GM12892 (cell line): ENCODE measurements around the gene UBN1.

Experiments used
- POLR2A ChIP-seq: IDR thresholded peaks from 2 replicates; pipeline ENCODE4 v1.6.1; 2011; ENCODE audit warnings: low read depth, low read length, control low read depth
- POLR2AphosphoS5 ChIP-seq: IDR thresholded peaks from 2 replicates; pipeline ENCODE4 v1.6.1; 2011; ENCODE audit warnings: low read depth, low read length, control low read depth
- TAF1 ChIP-seq: IDR thresholded peaks from 2 replicates; pipeline ENCODE4 v1.6.1; 2011; ENCODE audit warnings: low read depth, mild to moderate bottlenecking, control low read depth, low read length, borderline replicate concordance

GRCh38 chr16:4918781-4919251, 71.5 kb downstream of the UBN1 start:
- no peak for TF ChIP-seq POLR2A
- TF ChIP-seq TAF1, result no peak
- TF ChIP-seq POLR2AphosphoS5, result no peak
